ENCODE results near the gene FOXG1. TPM values are rescaled to one million over a fixed set of nuclear protein-coding genes. Genes with fewer than 3 reads are reported as not detected.

The FOXG1 gene
- total RNA-seq, 2 donors from 2014 or later: not detected

DNA sequence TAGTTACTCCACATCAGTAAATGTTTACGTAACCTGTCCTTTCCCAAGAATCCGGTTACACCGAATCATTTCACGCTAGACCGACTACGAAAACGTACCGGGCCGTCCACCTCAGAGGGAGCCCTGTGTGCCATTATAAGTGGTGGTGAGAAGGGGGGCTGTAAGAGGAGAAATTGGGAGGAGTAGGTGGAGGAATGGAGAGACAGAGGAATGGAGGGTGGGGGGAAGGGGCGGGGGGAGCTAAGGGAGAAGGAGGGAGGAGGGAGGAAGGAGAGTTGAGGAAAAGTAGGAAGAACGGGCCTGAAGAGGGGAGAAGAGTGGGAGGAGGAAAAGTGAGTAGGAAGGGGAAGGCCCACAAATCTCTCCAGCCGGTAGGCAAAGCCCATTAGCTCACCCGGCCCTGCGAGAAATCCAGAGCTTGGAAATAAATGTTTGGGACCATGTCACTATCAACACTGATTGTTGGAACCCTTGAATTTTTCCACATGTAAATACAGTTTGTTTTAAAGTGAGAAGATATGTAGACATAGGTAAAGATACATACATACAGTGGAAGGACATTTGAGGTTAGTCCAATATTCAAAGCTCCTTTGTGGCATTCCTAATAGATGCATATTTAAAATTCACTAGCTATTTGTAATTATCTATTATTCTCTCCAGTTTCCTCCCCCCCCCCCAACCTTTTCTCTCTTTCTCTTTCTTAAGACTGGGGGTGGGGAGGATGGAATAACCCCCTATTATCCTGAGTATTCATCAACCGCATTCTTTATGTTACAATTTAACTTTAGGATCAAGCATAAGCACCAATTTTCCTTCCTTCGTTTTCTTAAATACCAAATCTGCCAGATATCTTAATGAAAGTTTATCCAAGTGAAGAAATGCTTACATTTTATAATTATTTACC, 2.1 kb upstream of the FOXG1 start:
- Histone ChIP-seq H3K9me3 (no peaks in the 10 kb centered on the region), H3K27ac (no peak overlapping the region), H3K36me3 (replicated peaks in 1 of 2; ENCODE audit: insufficient read depth in 1 of 2, low read depth in 2 of 2) (no peaks in the 10 kb centered on the region), H3K4me1 (peaks cover 18% of the 10 kb centered on the region), H3K4me3 (no peak overlapping the region), H3K27me3 (peaks cover 4 to 48% of the 10 kb centered on the region in 2 donors)
- WGBS, 2 donors: 8 to 11% methylated on average over 16 of the region's 16 CpGs
- ATAC-seq (no peak), DNase-seq (no peak)
- intact Hi-C loops (cut with DNase I): no loop called here
- TF ChIP-seq, protein P1, sequence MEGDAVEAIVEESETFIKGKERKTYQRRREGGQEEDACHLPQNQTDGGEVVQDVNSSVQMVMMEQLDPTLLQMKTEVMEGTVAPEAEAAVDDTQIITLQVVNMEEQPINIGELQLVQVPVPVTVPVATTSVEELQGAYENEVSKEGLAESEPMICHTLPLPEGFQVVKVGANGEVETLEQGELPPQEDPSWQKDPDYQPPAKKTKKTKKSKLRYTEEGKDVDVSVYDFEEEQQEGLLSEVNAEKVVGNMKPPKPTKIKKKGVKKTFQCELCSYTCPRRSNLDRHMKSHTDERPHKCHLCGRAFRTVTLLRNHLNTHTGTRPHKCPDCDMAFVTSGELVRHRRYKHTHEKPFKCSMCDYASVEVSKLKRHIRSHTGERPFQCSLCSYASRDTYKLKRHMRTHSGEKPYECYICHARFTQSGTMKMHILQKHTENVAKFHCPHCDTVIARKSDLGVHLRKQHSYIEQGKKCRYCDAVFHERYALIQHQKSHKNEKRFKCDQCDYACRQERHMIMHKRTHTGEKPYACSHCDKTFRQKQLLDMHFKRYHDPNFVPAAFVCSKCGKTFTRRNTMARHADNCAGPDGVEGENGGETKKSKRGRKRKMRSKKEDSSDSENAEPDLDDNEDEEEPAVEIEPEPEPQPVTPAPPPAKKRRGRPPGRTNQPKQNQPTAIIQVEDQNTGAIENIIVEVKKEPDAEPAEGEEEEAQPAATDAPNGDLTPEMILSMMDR (IDR thresholded peaks at IDR 0.05): no peak
- TF ChIP-seq POLR2A (IDR thresholded peaks at IDR 0.05): no peak

DNA sequence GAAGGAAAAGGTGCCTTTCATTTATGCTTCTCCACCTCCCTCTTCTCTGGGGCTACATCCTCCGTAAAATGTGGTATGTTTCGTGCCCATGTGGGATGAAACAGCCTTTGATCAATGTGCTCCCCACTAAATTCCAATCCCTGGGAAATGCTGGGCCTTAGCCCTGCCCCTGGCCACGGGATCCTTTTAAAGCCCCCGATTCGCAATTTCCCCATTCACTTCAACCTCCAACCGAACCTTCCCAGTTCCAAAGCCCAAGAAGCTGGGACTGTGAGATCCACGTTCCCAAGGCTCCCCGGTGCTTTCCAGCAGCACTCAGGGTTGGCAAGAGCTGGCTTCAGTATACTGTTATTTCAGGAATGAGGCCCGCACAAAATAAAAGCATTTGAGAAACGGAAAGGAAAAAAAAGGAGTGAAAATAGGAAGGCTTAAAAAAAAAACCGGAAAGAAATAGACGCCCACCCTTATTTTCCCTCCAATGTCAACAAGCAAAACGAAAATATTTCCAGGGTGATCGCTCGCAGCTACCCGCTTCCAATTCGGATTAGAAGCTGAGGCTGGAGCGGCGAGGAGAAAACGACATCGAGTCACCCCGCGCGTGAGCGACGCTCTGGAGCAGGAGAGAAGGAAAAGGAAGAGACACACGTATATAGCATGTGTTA, 1.3 kb upstream of the FOXG1 start:
- 9 to 19% methylated on average over 27 of the region's 27 CpGs for WGBS, 2 donors
- peaks cover 11% of the 10 kb centered on the region for H3K4me1 ChIP-seq
- H3K27me3 ChIP-seq: peaks cover 4 to 45% of the 10 kb centered on the region in 2 donors
- intact Hi-C loops (cut with DNase I): no loop called here
- H3K27ac ChIP-seq: no peak overlapping the region
- H3K4me3 ChIP-seq: no peak overlapping the region
- TF ChIP-seq POLR2A (IDR thresholded peaks at IDR 0.05): no peak
- TF ChIP-seq, protein P1 (IDR thresholded peaks at IDR 0.05): no peak
- H3K36me3 ChIP-seq (replicated peaks in 1 of 2; ENCODE audit: insufficient read depth in 1 of 2, low read depth in 2 of 2): no peaks in the 10 kb centered on the region
- DNase-seq (no peak), ATAC-seq (no peak)
- no peaks in the 10 kb centered on the region for H3K9me3 ChIP-seq

DNA sequence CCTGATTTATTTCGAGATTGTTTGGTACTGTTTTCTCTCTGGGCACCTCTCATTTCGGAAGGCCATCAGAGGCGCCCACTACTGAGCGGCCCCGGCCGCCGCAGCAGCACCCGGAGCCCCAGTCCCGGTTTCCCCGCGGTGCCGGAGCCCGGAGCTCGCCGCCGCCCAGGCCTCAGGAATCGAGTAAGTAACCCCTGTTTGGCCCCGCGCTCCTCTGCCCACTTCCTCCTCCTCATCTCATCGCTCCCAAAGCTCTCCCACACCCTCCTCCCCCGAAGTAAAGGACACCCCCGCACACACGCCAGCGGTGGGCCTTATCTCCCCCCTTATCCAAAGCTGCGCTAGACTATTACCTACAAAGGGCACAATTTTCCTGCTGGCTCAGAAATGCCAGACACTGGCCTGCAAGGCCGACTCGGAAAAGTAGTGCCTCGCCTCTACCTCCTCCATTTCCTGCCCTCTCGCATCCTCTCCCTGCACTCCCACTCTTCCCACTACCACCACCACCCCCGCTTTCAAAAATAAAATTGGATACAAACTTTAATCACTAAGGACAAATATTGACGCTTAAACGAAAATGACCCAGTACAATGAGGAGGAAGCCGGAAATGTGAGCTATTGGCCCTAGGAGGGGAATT, 637 bp upstream of the FOXG1 start:
- peaks cover 11% of the 10 kb centered on the region for H3K4me1 ChIP-seq
- H3K27me3 ChIP-seq: peaks cover 4 to 44% of the 10 kb centered on the region in 2 donors
- 5 to 10% methylated on average over 33 of the region's 33 CpGs for WGBS, 2 donors
- ATAC-seq (no peak), DNase-seq (no peak)
- no peaks in the 10 kb centered on the region for H3K9me3 ChIP-seq
- no peak for TF ChIP-seq POLR2A (IDR thresholded peaks at IDR 0.05)
- TF ChIP-seq, protein P1 (IDR thresholded peaks at IDR 0.05): no peak
- no peak overlapping the region for H3K27ac ChIP-seq
- no peak overlapping the region for H3K4me3 ChIP-seq
- intact Hi-C loops (cut with DNase I): no loop called here
- no peaks in the 10 kb centered on the region for H3K36me3 ChIP-seq (replicated peaks in 1 of 2; ENCODE audit: insufficient read depth in 1 of 2, low read depth in 2 of 2)

DNA sequence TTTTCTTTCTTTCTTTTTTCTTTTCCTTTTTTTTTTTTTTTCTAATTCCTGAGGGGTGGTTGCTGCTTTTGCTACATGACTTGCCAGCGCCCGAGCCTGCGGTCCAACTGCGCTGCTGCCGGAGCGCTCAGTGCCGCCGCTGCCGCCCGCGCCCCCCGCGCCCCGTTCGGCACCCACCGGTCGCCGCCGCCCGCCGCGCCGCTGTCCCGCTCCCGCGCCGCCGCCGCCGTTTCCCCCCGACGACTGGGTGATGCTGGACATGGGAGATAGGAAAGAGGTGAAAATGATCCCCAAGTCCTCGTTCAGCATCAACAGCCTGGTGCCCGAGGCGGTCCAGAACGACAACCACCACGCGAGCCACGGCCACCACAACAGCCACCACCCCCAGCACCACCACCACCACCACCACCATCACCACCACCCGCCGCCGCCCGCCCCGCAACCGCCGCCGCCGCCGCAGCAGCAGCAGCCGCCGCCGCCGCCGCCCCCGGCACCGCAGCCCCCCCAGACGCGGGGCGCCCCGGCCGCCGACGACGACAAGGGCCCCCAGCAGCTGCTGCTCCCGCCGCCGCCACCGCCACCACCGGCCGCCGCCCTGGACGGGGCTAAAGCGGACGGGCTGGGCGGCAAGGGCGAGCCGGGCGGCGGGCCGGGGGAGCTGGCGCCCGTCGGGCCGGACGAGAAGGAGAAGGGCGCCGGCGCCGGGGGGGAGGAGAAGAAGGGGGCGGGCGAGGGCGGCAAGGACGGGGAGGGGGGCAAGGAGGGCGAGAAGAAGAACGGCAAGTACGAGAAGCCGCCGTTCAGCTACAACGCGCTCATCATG, 654 bp downstream of the FOXG1 start:
- WGBS, 2 donors: 5 to 11% methylated on average over 68 to 79 of the region's 100 CpGs
- DNase-seq (no peak), ATAC-seq (no peak)
- Histone ChIP-seq H3K4me3 (no peak overlapping the region), H3K4me1 (peaks cover 11% of the 10 kb centered on the region), H3K9me3 (no peaks in the 10 kb centered on the region), H3K27me3 (peaks cover 4 to 50% of the 10 kb centered on the region in 2 donors), H3K36me3 (replicated peaks in 1 of 2; ENCODE audit: insufficient read depth in 1 of 2, low read depth in 2 of 2) (no peaks in the 10 kb centered on the region), H3K27ac (no peak overlapping the region)
- intact Hi-C loops (cut with DNase I): no loop called here
- TF ChIP-seq POLR2A (IDR thresholded peaks at IDR 0.05): no peak
- TF ChIP-seq, protein P1 (IDR thresholded peaks at IDR 0.05): no peak

All from body of pancreas (tissue), 4 donors.